GM18909 (cell line): ENCODE data around the gene HUS1.
"Not testable (repeated sequence)": the region's sequence is repeated elsewhere in the genome, so short reads cannot be mapped to it uniquely, and the experiment has no call there.

ENCODE experiments used
- ATAC-seq: cut with Tn5 transposase; IDR thresholded peaks from one replicate; pipeline ENCODE4 v1.9.1; 2021; ENCODE audit warnings: mild to moderate bottlenecking; ENCODE audit not compliant: unreplicated experiment, poor library complexity

The HUS1 gene

DNA sequence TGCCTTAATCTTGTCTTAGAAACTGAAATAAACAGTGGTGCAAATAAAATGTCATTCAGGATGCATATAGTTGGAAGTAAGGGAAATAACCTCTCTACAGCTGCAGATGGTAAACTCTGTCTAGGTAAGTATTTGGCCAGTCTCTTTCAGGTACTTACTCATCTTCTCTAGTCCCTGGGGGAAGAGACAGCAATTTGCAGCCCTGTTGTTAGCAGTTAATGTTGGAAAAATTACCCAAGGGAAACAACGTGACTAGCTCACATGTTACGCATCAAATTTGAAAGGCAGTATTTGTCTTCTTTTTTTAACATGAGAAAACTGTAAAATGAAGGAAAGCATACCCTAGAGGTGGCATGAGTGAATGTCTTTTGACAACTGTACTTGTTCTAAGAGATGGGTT is 3.2 kb upstream of the HUS1 start:
- ATAC-seq = no peak

DNA sequence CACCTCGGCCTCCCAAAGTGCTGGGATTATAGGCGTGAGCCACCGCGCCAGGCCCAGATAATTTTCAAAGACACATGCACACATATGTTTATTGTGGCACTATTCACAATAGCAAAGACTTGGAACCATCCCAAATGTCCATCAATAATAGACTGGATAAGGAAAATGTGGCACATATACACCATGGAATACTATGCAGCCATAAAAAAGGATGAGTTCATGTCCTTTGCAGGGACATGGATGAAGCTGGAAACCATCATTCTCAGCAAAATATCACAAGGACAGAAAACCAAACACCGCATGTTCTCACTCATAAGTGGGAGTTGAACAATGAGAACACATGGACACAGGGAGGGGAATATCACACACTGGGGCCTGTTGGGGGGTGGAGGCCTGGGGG is 1.2 kb upstream of the HUS1 start:
- ATAC-seq = not testable (repeated sequence)

DNA sequence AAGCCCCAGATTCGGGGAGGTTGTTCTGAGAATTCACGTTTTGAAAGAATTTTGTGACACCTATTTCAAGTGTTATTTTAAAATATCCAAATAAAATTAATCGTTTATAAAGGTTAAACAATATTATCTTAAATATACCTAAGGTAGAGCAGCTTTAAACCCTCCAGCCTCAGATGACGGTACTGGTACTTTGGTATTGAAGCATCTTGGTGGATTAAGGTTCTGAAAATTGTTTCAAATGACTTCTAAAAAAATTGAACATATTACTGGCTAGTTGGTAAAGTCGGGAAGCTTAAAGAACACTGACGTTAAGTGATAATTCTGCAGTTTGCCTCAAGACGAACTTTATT is 392 bp upstream of the HUS1 start:
- no peak for ATAC-seq

DNA sequence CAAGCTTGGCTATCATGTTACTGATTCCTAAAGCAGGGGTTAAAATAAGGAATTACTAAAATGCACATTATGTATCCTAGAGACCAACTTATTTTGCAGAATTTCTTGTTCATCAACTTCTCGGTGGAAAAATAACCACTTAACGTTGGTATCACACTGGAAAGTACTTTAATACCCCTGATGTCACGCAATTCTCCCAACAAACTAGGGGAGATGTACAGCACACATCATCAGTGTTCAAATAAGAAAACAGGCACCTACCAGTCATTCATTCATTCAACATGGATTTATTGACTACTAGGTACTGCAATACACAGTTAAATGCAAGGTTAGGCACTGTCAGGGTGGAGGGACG is 648 bp downstream of the HUS1 start:
- no peak for ATAC-seq

DNA sequence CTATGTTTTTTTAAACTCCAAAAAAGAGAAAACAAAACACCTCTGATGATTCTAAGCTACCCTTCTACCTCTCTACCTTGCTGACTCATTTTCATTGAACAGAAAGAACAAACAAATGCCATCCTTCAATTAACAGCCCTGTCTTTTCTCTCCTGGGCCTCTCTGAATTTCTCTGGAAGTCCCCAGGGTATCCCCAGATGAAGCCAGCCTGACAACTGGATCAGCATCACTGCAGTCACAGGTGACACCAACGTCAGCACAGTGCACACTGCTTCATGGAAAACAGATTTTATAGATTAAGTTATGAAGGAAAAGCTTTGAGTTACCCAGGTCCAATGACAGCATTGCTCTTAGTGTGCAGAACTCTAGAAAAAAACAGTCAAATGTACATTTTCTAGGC is 5.7 kb downstream of the HUS1 start:
- no peak for ATAC-seq

DNA sequence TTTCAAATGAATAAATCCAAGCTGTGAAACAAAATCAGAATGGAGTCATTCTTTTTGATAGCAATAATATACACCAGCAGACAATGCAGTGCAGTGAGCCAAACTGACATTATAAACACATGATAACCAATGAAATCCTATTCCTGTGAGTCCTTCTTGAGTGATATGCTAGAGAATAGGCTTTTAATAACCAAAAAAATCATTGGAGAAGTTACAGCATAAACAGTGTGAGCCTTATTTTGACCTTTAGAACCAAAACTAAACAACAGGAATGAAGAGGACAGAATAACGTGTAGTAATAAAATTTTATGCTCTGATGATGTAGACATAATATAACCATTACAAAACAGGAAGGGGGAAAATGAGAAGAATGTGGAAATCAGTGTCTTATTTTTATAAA is 8.7 kb downstream of the HUS1 start:
- no peak for ATAC-seq

DNA sequence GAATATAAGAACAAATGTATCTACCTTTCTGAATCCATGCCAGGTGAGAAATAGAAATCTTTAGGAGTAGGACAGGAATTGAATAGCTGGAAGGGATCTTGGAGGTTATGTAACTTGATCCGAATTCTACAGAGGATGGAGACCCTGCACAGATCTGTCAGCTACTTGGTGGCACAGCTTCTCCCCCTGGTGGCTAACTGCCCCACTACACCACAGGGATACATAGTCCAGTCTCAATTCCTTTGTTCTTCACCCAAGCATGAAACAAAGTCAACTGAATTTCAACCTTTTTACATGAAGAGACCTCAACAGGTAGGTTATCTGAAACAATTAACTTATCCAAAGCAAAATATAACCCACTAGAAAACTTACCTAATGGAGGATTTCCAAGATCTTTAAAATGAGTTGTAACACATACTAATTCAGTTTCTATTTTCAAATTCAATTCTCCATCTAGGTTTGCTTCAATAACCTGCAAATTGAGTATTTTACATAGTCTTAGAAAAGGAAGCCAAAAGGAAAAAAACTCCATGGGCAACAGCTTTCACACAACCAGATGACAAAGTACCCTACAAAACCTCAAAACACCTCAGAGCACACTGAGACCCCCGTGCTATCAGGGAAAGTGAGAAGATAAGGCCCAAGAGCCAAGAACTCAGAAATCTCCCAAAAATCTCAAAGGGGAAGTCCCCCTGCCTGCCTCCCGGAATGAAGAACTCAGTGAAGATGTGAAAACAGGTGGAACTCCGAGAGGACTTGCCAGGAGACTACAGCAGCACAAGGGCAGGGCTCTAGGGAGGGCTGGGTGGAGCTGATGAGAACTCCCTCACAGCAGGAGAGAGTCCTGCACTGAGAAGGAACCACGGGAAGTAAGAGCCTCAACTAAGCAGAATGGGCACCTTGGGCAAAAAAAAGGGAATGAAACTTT is 10.3 kb downstream of the HUS1 start:
- ATAC-seq = peak; percentile 89

DNA sequence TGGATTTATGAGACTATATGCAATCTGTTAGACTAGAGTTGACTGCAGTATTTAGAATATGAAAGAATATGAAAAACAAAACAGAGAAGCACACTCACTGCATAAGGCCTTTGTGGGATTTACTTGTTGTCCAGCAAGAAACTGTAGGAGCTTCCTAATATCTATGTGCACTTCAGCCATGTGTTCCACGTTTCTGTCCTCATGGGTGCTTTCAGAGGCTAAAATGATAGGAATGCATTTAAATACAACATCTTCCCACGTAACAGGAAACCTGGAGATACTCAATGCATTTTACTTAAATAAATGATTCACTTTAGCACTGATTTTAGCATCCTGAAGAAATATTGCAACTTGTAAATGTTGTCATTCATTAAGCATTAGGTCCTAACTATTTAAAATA is 11.7 kb downstream of the HUS1 start:
- ATAC-seq = no peak

DNA sequence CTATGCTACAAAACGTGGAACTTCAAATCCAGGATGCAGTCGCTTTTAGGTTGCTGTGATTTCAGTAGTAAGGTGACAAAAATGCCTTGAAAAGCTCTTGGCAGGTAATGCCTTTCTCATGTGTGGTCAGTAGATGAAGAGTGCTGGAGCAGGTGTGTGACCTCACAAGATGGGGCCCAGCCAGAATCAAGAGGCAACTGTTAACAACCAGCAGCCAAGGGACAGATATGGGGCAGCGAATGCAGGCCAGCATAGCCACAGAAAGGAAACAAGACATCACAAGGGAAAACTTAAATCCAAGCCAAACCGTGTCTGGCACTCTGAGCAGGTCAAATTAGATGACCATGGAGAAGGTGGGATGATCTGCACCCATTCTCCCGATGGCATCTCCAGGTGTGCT is 12.3 kb downstream of the HUS1 start:
- no peak for ATAC-seq

DNA sequence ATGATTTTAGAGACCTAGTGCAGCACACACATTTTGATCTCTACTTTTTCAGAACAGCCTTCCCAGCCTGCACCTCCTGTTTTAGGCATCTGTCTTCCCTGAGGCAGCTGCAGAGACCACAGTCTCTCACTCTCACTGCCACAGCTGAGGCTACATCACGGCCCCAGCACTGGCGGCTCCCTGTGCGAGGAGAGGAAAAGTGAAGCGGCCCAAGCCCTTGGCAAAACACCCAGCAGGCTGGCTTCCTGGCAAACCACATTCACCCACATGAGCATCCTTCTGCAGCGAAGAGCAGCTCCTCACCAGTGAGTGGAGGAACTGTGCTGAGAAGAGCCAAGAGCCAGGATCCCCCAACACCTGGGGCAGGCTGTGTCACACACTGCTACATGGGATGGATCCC is 14.0 kb downstream of the HUS1 start:
- ATAC-seq = no peak

DNA sequence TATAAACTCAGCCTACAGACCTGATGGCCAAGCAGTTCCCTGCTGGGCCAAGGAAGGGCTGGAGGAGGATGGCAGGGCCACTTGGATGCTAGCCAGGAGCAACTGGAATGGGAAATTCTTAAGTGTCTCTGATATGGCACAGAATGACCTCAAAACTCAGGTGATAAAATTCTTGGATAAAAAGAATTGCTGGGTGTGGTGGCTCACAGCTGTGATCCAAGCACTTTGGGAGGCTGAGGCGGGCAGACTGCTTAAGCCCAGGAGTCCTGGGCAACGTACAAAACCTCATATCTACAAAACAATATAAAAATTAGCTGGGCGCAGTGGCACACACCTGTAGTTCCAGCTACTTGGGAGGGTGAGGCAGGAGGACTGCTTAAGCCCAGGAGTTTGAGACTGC is 17.2 kb downstream of the HUS1 start:
- ATAC-seq = no peak

DNA sequence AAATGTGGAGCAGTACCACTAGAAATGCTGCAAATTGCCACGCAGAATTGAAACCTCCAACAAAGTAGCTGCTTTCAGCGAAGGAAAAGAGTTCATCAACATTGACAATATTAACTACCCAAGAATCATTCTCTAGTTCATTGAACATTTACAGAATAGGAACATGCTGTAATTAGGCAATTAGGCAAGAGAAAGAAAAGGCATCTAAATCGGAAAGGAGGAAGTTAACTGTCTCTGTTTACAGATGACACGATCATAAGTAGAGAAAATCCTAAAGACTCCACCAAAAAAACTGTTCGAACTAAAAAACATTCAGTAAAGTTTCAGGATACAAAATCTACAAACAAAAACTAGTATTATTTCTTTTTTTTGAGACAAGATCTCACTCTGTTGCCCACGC is 22.3 kb downstream of the HUS1 start:
- ATAC-seq = no peak

DNA sequence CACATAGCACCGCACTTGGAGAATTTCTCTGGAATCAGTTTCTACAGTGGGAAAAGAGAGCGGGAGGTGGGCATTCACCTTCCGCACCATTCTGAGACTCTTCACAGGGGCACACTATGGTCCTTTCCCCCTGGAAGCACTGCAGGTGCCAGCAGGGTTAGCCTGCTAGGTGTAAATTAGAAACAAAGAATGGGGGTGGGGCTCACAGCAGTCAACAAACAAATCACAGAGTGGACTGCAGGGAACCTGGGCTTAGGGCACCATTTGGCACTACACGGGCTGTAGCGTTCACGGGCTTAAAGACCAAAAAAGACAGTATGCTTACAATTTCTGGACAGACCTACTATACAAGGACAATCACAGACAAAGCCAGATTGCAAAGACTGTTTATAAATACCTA is 23.2 kb downstream of the HUS1 start:
- no peak for ATAC-seq

DNA sequence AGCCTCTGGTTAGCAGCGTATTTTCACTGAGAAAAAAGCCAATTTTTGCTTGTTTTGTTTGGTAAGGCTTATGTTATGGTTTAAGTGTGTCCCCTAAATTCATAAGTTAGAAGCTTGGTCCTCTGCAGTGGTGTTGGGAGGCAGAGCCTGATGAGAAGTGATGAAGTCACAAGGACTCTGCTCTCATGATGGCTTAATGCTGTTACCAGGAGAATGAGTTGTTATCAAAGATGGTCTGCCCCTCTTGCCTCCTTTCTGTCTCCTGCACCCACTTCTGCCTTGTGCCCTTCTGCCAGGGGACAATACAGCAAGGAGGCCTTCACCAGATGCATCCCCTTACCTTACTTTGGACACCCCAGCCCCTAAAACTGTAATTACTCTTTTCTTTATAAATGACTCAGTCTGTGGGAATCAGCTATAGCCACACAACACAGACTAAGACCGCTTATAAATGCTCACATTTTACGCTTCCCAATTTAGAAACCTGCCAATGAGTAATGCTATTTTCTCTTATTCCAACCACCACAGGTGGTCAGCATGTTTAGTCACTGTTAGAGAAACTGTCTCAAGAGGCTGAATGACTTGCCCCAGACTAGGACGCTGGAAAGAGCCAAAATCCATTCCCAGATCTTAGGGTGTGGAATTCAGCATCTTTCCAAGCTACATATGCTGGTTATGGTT is 25.0 kb downstream of the HUS1 start:
- ATAC-seq = peak; percentile 48

DNA sequence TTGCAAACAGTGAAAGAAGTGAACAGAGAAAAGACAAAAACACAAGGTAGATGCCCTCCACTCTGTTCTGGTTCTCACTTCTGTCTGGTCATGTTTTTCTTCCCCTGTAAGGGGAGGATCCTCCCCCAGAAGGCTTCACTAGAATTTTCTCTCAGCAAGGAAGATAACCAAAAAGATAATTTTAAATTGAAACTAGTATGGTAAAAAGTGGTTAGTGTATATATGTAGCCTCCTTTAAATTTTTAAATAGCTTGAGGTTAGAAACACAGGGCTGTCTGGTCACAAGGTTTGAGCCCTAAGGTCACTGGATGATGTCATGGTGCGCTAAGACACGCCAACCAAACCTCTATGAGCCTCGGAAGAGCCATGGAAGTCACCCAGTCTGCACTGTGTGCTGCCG is 25.6 kb downstream of the HUS1 start:
- ATAC-seq = peak; percentile 84

DNA sequence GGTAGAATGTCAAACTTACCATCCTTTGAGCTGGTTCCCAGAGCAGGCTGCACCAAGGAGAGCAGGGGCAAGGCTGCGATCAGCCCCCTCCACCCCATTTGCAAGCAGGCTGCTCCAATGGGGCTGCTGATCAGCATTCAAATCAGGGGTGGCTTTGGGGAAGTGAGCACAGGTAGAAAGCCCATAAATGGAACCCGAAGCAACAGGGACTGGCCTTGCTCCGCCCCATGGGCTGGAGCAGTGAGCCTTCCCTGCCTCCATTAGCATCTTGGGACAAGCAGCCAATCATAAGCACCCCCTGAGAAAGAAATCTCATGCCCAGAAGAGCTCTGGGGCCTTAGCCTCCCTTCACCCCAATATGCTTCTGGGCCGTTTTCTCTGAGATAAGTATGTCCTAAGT is 27.2 kb downstream of the HUS1 start:
- no peak for ATAC-seq

DNA sequence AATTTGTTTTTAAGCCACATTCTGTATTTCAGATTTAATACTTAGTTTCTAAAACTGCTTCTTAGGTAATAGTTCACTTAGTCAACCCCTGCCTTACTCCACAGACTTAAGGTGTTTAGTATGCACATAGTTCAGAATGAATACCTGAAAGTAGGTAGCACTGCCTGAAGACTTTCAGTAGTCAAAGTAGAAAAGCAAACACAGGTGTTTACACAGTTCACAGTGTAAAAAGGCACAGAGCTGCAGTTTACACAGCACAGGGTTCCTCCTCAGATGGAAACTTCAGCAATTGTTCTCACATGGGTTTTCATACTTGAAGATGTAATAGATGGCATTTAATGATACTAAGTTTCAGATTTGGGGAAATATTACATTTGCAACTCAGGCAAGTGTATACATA is 28.0 kb downstream of the HUS1 start:
- ATAC-seq = no peak

DNA sequence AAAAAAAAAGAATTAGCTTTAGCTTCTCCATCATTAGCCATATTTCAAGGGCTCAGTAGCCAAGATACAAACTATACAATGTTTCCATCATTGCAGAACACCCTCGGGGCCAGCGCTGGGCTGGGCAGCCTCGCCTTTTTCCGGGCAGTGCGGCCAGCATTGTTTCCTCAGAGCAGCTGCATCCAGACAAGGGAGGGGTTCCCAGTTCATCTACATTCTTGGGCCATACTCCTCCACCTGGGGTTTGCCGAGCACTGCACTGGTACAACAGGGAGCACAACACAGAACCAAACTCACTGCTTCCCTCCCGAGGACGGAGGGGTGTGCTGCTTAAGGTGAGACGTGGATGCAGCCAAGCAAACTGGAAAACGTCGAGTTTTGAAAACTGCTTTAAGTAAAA is 28.7 kb downstream of the HUS1 start:
- ATAC-seq = no peak

DNA sequence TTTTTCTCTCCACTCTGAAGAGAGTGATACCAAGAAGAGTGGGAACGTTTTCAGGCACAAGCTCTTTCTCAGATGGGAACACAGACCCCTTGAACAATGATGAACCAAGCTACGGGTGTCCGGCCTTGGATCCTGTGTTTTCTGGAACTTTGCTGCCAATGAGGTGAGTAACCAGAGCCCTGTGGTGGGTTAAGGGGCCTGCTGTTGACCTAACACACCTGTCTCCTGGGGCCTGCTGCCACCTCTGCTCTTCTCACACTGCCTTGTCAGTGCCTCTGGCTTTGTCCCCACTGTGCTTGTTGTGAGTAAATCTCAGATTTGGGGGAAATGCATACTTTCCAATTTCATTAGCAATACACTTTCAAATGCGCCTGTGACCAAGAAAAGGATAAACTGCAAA is 29.7 kb downstream of the HUS1 start:
- ATAC-seq = no peak

DNA sequence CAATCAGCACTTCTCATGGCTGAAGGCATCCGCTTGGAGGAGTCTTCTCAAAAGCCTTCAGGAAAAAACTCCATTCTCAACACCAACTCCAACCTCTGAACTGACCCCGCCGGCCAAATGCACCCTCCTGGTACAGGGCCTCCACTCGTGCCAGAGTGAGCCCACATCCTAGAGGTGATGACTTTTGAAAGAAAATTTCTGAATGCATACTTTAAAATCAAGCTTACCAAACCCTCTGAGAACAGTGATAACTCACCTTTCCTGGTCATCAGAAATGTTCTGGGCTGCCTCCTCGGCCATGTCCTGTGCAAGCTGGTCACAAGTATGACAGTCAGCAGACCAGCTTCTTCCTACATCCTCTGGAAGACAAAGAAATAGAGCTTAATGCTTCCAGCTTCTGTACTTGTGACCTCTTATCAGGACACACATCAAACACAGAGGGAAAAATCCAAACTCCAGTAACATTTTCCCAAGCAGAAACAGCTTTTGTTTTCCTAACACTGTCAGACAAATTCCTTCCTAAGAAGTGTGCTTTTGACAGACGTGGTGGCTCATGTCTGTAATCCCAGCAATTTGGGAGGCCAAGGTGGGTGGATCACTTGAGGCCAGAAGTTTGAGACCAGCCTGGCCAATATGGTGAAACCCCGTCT is 31.1 kb downstream of the HUS1 start, which contains the start of gene PKD1L1:
Gene PKD1L1, minus strand, starts transcription at position 326 of the 650 bp plus-strand sequence. Its CDS starts 26 bp downstream, at position 300.
- ATAC-seq = no peak

DNA sequence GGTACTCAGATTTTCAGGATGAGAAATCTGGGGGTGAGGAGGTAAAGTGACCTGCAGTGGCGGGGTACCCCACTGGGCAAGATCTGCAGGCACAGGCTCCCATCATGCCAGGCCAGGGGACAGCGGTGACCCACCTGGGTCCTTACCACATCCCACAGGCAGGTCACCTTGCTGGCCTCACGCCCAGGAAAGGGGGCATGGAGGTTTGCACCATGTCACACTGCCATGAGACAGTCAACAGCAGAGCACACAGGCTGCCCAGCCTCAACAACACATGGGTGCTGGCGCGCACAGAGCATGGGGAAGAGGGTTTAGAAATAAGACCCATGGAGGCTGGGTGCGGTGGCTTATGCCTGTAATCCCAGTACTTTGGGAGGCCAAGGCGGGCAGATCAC is 32.1 kb downstream of the HUS1 start:
- no peak for ATAC-seq
